Occipital lobe (tissue), 2 donors: ENCODE results near the gene PCED1B. TPM values are rescaled to one million over a fixed set of nuclear protein-coding genes. Genes with fewer than 3 reads are reported as not detected.
"Not testable (repeated sequence)": the region's sequence is repeated elsewhere in the genome, so short reads cannot be mapped to it uniquely, and the experiment has no call there.

Source experiments
- DNase-seq: peaks from one replicate; lab custom pipeline; 2025; lab: John Stamatoyannopoulos, UW
- total RNA-seq: library from RNA; depleted of rRNA; stranded (reverse); fragments of >200 nt; gene quantifications from one replicate; pipeline ENCODE4 v1.2.3, GENCODE V29; 2014

Gene PCED1B, protein sequence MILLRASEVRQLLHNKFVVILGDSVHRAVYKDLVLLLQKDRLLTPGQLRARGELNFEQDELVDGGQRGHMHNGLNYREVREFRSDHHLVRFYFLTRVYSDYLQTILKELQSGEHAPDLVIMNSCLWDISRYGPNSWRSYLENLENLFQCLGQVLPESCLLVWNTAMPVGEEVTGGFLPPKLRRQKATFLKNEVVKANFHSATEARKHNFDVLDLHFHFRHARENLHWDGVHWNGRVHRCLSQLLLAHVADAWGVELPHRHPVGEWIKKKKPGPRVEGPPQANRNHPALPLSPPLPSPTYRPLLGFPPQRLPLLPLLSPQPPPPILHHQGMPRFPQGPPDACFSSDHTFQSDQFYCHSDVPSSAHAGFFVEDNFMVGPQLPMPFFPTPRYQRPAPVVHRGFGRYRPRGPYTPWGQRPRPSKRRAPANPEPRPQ
- 0.94 TPM for total RNA-seq

DNA sequence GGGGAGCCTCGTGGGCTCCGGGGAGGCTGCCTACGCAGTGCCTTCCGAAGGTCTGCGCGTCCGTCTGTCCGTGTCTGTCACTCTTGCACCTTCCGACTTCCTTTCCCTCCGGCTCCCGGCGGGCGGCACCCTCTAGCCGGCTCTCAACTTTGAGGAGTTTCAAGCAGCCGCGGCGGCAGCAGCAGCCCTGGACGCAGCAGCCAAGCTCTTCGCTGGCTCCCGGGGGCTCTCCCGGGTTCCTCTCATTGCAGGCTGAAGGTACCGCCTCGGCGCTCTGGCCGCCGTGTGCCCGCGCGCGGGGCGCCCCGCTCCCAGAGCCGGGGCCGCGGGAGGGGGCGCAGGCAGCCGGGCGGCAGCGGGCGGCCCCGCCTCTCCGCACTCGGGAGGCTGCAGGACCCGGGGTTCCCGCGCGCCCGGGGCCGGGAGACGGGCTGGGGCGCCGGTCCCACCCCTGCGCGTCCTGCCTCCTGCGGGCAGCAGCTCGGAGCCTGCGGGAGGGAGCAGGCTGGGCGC lies at the start of gene PCED1B, which contains the start of gene AMIGO2:
PCED1B (plus strand) TSS at position 154 of the 513 bp plus-strand sequence. CDS start 155,443 bp downstream, outside the sequence.
AMIGO2 (minus strand) TSS at position 492 of the 513 bp plus-strand sequence. CDS start 957 bp downstream, outside the sequence.
- no peak for DNase-seq

DNA sequence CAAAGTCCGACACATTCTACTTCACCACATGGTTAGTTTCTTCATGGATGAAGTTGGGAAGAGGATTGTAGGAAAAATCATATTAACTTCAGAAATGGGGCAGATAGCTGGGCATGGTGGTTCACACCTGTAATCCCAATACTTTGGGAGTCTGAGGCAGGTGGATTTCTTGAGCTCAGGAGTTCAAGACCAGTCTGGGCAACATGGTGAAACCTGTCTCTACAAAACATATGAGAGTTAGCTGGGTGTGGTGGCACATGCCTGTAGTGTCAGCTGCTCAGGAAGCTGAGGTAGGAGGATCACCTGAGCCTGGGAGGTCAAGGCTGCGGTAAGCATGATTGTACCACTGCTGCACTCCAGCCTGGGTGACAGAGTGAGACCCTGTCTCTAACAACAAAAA lies 49.5 kb upstream of the PCED1B start:
- DNase-seq = no peak

DNA sequence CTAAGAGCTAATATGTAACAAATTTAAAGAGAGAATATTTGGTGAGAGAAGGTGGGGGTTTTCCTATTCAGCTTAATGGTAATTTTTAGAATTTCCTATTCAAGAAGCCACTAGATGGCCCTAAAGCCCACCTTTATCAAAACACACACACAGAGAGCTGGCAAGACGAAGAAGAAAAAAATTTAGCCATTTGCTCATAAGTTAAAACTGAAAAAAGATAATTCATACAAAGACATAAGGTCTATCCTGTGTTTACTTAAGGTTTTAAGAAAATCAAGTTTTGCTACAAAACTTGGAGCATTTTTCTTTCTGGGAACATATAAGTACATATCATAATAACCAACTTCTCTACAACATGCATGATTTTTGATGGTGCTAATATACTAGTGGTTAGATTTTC lies 46.8 kb upstream of the PCED1B start:
- DNase-seq = no peak

DNA sequence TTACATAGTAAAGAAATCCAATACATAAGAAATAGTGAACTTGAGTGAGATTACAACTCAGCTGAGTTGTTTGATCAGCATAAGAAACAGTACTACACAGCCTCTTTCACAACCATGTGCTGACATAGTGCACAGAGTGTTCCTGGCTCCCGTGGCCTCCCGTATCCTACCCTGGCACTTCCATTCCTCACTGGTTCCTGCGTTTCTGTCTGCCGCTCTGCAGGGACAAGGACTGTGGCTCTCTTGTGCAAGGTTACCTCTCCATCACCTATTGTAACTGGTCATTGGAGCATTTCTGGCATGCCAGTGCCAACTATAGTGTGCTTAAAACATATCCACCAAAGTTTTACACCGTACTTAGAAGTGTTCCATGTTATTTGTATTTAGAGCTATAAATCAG lies 46.3 kb upstream of the PCED1B start:
- DNase-seq = no peak

DNA sequence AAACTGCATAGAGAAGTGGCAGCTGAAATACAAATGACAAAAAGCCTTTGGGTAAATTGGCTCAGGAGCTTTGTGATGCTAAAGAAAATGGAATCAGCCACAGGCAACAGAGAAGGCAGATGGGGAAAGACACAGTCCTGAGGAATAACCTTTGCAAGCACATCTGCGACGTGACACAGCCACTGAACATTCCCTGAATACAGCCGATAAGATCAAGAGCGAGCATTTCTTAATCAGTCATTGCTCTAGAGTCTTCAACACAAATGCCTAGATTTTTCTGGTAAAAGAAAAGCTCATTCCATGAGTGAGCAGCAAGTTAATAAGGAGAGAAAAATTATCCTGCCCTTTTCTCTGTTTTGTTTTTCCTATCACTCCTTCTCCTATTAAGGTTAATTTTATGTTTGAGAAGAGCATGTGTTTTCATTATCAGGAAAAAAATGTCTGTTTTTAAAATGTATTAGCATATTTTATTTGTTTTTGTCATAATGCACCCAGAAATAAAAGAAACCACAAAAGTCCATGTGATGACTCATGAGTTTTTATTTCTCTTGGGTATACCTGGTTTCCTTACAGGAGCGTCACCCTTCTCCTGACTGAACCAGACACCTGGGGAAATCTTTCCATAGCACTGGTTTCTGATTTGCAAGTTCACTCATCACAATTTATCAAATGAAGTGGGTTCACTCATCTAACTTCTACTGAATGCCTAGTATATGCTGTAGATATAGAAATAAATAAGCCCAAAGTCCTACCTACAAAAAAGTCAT lies 45.4 kb upstream of the PCED1B start:
- peak; percentile 1 for DNase-seq

DNA sequence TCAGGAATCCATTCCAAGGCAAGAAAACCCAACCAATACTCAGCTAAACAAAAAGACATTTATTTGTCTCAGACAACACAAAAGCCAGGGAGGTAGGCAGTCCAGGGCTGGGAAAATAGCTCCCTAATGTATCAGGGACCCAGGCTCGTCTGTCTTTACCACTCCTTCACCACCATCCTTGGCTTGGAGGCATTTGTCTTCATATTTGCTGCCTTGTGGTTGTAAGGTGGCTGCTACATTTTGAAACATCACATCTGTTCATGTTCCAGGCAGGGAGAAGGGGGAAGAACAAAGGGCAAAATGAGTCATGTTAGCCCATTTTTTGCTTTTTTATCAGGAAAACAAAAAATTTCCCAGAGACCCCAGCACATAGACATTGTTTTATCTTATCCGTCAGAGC lies 44.8 kb upstream of the PCED1B start:
- no peak for DNase-seq

DNA sequence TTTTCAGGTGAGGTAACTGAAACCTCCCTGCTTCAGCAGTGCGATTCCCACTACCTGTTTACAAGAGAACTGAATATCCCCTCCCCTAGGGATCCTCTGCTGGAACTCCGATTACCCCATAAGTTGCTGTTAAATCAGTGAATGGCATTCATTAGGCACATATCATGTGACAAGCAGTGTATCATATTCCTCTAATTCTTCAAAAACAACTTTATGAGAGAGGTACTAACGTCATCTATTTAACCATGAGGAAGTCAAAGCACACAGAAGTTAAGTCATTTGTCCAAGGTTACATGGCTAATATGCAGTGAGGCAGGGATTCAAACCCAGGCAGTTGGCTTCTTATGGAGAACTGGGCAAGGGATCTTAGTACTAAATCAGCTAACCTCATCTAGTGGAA lies 43.9 kb upstream of the PCED1B start:
- no peak for DNase-seq

DNA sequence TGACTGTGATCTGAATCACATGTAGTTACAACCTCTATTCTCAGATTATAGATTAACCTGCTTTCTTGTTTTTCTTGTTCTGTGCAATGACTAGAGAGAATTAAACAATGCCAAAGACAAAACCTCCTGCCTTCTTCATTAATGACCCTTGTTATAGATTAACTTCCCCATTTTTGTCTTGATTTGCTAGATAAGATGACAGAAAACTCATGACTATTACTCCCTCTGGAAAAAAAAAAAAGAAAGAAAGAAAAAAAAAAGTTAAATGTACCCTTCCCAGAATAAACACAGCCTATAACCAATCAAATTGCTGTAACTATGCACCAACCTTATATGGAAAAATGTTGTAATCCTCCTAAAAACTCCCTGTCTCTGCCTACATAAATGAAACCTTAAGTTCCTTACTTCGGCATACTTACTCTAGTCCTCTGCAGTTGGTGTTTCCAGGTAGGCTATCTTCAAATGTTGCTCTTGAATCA lies 41.1 kb upstream of the PCED1B start:
- DNase-seq = no peak

DNA sequence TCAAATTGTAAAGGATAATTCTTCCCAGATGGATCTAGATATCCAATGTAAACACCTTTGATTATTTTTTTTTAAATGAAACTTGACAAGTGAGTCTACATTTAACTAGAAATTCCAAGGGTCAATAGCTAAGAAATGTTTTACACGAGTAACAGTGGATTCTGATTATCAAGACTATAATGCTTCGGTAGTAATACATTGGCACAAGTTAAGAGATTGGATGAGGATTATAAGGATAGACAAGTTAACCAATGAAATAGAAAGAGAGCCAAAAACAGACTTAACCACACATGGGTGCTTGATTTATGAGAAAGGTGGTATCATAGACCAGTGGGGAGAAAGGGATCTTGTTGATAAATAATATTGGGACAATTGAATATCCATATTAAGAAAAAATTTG lies 40.3 kb upstream of the PCED1B start:
- DNase-seq = no peak

DNA sequence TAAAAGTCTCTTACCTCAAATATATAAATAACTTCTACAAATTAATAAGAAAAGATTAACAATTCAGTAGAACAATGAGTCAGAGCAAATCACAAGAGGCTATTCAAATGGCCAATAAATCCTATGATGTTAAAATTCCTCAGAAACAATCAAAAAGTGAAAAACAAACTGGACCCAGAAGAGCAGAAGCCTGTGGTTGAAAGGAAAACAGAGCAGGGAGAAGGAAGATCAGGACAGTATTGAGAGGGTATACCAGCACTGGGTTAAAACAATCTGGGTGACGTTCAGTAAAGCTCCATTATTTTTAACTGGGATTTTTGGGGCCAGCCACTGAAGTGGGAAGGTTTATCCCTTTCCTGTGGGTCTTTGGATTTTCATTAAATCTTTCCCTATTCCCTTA lies 39.7 kb upstream of the PCED1B start:
- no peak for DNase-seq

DNA sequence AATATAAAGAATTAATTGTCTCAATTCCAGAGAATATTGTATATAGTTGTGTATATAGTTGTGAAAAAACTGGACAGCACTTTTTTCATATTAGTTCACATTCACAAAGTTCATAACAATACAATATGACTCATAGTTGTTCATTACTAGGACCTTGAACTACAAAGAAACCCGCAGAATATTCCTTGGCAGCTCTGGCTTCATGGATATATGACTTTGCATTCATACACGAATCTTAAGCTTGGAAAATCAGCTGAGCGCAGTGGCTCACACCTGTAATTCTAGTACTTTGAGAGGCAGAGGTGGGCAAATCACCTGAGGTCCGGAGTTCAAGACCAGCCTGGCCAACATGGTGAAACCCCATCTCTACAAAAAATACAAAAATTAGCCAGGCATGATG lies 38.1 kb upstream of the PCED1B start:
- no peak for DNase-seq

DNA sequence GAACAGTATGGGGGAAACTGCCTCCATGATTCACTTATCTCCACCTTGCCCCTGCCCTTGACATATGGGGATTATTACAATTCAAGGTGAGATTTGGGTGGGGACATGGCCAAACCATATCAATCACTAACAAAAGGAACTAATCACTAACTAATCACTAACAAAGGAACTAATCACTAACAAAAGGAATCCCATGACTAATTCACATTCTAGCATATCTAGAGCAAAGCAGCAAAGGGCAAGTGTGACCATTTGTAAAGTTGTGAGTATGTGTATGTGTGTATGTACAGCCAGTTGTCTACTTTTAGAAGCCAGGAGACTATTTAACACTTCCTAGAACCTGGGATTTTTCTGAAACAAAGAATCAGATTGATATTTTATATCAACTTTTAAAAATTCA lies 30.9 kb upstream of the PCED1B start:
- DNase-seq = no peak

DNA sequence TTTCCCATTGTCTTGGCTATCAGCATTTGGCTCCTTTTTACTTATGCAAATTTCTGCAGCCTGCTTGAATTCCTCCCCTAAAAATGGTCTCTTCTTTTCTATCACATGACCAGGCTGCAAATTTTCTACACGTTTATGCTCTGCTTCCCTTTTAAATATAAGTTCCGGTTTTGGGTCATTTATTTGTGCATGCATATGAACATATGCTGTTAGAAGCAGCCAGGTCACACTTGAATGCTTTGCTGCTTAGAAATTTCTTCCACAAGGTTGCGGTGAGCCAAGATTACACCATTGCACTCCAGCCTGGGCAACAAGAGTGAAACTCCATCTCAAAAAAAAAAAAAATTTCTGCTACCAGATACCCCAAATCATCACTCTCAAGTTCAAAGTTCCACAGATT lies 28.1 kb upstream of the PCED1B start:
- DNase-seq = not testable (repeated sequence)

DNA sequence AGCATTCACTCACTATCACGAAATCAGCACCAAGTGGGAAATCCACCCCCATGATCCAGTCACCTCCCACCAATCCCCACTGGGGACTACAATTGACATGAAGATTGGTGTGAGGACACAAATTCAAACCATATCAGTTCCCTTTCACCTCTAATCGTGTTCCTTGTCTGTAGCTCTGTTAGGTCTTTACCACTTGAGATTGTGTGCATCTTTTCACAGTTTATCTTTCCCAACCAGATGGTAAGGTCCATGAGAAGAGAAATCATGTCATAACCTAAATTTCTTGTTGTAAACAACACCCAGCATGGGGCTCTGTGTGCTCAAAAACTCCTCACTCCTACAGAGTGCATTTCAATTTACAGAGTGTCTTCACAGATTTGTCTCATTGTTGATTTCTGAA lies 27.1 kb upstream of the PCED1B start:
- no peak for DNase-seq

DNA sequence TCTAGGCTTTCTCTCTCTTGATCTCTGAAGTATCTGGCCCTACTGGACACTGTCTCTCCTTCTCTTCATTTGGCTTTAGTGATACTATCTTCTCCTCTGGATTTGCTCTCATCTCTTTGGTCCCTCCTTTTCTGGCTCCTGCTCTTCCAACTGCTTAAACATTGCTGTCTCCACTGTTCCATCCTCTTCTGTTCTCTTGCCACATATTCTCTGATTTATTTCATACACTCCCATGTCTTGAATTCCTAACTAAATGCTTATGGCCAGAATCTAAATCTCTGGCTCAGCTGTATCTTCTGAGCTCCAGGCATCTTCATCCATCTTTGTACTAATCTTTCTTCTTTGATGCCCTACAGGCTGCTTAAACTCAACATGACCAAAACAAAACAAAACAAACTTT lies 25.5 kb upstream of the PCED1B start:
- DNase-seq = no peak

DNA sequence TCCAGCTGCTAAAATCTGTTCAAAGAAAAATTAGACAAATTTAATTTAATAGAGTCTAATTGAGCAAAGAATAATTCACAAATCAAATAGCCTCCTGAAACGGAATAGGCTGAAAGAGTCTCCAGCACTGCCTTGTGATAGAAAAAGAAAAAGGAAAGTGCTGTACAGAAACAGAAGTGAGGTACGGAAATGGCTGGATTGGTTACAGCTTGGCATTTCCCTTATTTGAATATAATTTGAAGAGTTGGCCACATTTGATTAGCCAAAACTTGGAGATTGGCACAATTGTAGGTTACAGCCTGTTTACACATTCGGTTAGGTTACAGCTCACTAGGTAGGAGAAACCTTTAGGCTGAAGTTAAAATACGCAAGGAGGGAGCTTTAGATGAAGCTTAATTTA lies 24.8 kb upstream of the PCED1B start:
- no peak for DNase-seq

DNA sequence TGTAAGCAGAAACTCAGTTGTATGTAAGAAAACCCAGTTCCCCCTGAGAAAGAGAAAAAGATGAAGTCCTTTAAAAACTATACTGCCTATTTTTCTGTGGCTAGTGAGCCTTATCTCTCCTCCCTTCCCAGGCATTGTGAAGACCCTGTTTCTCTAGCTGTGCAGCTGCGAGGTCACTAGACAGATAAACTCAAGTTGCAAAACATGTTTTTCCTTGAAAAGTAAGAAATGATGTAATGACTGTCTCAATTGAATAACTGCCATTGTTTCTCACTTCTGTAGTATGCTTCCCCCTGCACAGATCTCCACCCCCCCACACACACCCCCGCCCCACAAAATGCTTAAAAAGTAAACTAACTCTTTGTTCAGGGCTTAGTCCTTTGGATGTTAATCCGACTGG lies 23.6 kb upstream of the PCED1B start:
- DNase-seq = not testable (repeated sequence)

DNA sequence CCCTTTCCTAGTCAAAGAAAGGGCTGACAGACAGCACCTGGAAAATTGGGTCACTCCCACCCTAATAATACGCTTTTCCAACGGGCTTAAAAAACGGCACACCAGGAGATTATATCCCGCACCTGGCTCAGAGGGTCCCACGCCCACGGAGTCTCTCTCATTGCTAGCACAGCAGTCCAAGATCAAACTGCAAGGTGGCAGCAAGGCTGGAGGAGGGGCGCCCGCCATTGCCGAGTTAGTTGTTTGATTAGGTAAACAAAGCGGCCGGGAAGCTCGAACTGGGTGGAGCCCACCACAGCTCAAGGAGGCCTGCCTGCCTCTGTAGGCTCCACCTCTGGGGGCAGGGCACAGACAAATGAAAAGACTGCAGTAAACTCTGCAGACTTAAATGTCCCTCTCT lies 22.5 kb upstream of the PCED1B start:
- not testable (repeated sequence) for DNase-seq

DNA sequence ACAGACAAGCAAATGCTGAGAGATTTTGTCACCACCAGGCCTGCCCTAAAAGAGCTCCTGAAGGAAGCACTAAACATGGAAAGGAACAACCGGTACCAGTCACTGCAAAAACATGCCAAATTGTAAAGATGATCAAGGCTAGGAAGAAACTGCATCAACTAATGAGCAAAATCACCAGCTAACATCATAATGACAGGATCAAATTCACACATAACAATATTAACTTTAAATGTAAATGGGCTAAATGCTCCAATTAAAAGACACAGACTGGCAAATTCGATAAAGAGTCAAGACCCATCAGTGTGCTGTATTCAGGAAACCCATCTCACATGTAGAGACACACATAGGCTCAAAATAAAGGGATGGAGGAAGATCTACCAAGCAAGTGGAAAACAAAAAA lies 20.8 kb upstream of the PCED1B start:
- not testable (repeated sequence) for DNase-seq

DNA sequence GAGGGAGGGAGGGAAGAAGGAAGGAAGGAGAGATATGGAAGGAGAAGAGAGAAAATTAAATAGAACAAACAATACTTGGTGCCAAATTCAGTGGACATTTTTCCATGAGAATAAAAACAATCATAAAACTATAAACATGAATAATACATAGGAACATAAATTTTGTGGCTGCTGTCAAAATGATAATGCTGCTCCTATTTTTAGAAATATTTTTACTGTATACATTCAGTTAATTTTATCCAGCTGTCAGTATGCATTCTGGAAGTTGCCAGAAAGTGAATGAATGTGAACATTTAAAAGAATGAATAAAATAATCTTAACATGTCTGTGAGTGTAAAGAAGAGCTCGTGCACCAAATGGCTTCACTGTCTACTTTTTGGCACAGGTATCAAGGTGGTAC lies 13.9 kb upstream of the PCED1B start:
- no peak for DNase-seq

DNA sequence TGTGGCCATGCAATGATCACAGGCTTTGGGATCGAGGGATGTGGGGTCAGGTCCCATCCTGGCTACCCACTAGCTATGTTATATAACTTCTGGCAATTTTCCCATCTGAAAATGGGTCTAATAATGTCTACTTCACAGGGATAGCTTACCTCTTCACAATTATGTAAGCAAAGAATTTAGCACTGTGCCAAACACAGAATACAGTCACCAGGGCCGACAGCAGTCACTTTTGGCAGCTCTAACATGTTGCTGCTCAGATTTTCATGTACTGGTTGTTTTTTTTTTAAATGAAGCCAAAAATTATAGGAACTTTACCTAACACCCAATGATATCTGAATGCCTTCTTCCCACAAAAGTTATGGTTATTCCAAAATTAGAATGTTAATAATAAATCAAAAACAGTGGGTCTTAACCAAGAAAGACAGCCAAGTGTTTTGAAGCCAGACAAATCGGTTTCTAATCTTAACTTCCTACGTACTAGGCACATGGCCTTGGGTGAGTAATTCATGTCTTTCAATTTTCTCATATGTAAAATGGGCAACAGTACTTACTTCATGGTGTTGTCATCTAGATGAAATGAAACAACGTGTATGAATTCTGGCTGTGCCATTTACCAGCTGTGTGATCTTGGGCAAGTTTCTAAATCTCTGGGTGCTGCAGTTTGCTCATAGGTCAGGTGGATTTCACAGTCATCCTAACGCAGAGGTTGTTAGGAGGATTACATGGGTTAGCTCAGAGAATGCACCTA lies 13.0 kb upstream of the PCED1B start:
- no peak for DNase-seq

DNA sequence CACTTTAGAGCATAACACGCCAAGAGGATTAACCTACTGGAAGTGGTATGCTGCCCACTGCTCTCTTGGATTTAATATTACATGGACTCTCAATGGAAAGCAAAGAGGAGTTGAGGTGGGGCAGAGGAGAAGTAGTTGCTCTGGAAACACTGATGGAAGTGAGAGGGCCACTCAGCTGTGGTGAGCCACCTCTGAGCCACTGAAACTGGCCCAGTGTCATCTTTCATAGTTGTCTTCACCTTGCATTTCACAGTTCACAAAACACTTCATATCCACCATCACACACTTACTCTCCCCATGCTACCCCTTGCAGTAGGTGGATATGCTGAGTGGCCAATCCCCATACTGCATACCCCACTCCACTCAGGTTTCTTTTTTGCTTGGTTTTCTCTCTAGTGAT lies 12.2 kb upstream of the PCED1B start:
- DNase-seq = no peak
